ENCODE results near the gene NPAS2. TPM values are rescaled to one million over a fixed set of nuclear protein-coding genes. Genes with fewer than 3 reads are reported as not detected.

The NPAS2 gene
- total RNA-seq, 2 donors from 2014 or later, result 1.1 to 1.6 TPM

DNA sequence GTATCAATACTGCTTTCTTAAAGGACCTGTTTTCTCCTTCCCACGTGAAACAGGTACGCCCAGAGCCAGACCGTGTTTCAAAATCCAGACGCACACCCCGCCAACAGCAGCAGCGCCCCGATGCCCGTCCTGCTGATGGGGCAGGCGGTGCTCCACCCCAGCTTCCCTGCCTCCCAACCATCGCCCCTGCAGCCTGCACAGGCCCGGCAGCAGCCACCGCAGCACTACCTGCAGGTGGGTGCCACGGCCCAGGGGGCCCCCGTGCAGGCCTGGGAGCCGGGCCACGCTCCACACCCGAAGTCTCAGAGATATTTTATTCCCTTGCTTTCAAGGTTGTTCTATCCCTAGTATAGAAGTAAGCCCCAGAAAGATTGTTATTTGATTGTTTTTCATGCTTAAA, 173.4 kb downstream of the NPAS2 start:
- no peak overlapping the region for H3K9ac ChIP-seq (ENCODE audit: extremely low read depth, low read length, poor library complexity, severe bottlenecking)
- Mint-ChIP-seq H3K9me3 (no peaks in the 10 kb centered on the region), H3K4me3 (no peak overlapping the region)

GRCh38 chr2:100995309-100996075, 175.6 kb downstream of the NPAS2 start:
- Mint-ChIP-seq H3K9me3 (no peaks in the 10 kb centered on the region), H3K4me1 (peaks cover 4% of the 10 kb centered on the region), H3K27ac (no peak overlapping the region), H3K27me3 (ENCODE audit: insufficient read depth) (no peaks in the 10 kb centered on the region), H3K4me3 (no peak overlapping the region), H3K36me3 (ENCODE audit: low read depth) (no peaks in the 10 kb centered on the region)
- Histone ChIP-seq H3K27ac (ENCODE audit: low read depth, low read length) (no peak overlapping the region), H3K27me3 (ENCODE audit: control insufficient read depth, insufficient read depth, low read length, poor library complexity, severe bottlenecking) (no peaks in the 10 kb centered on the region), H3K9ac (ENCODE audit: extremely low read depth, low read length, poor library complexity, severe bottlenecking) (no peak overlapping the region), H3K4me1 (ENCODE audit: control insufficient read depth, insufficient read depth, low read length) (no peaks in the 10 kb centered on the region), H3K4me3 (ENCODE audit: low read length) (no peak overlapping the region), H3K36me3 (ENCODE audit: control insufficient read depth, insufficient read depth, low read length) (no peaks in the 10 kb centered on the region), H3K9me3 (ENCODE audit: control insufficient read depth, low read length) (no peaks in the 10 kb centered on the region)
- TF ChIP-seq, protein P1, sequence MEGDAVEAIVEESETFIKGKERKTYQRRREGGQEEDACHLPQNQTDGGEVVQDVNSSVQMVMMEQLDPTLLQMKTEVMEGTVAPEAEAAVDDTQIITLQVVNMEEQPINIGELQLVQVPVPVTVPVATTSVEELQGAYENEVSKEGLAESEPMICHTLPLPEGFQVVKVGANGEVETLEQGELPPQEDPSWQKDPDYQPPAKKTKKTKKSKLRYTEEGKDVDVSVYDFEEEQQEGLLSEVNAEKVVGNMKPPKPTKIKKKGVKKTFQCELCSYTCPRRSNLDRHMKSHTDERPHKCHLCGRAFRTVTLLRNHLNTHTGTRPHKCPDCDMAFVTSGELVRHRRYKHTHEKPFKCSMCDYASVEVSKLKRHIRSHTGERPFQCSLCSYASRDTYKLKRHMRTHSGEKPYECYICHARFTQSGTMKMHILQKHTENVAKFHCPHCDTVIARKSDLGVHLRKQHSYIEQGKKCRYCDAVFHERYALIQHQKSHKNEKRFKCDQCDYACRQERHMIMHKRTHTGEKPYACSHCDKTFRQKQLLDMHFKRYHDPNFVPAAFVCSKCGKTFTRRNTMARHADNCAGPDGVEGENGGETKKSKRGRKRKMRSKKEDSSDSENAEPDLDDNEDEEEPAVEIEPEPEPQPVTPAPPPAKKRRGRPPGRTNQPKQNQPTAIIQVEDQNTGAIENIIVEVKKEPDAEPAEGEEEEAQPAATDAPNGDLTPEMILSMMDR (conservative IDR thresholded peaks at IDR 0.05), result no peak
- WGBS, 2 experiments (ENCODE audit: insufficient coverage in 1 of 2, insufficient read length in 1 of 2), result 92% methylated on average over 17 to 28 of the region's 28 CpGs
- DNase-seq, result no peak

More for the DNA sequence above, 173.4 kb downstream of the NPAS2 start:
- Histone ChIP-seq H3K36me3 (ENCODE audit: control insufficient read depth, insufficient read depth, low read length) (no peaks in the 10 kb centered on the region), H3K4me1 (ENCODE audit: control insufficient read depth, insufficient read depth, low read length) (no peaks in the 10 kb centered on the region), H3K27me3 (ENCODE audit: control insufficient read depth, insufficient read depth, low read length, poor library complexity, severe bottlenecking) (no peaks in the 10 kb centered on the region), H3K9me3 (ENCODE audit: control insufficient read depth, low read length) (no peaks in the 10 kb centered on the region), H3K27ac (ENCODE audit: low read depth, low read length) (no peak overlapping the region), H3K4me3 (ENCODE audit: low read length) (no peak overlapping the region)
- Mint-ChIP-seq H3K27ac (no peak overlapping the region), H3K36me3 (ENCODE audit: low read depth) (no peaks in the 10 kb centered on the region), H3K27me3 (ENCODE audit: insufficient read depth) (no peaks in the 10 kb centered on the region), H3K4me1 (peaks cover 4% of the 10 kb centered on the region)
- 95 to 96% methylated on average over 3 to 17 of the region's 17 CpGs for WGBS, 2 experiments (ENCODE audit: insufficient coverage in 1 of 2, insufficient read length in 1 of 2)
- TF ChIP-seq, protein P1 (conservative IDR thresholded peaks at IDR 0.05), result no peak
- no peak for DNase-seq

GRCh38 chr2:100997509-100998234, 177.7 kb downstream of the NPAS2 start:
- H3K27me3 Mint-ChIP-seq (ENCODE audit: insufficient read depth), result peaks cover 2% of the 10 kb centered on the region

More at GRCh38 chr2:100997509-100998234, 177.7 kb downstream of the NPAS2 start:
- Histone ChIP-seq H3K36me3 (ENCODE audit: control insufficient read depth, insufficient read depth, low read length) (peaks cover 1% of the 10 kb centered on the region), H3K9ac (ENCODE audit: extremely low read depth, low read length, poor library complexity, severe bottlenecking) (no peak overlapping the region), H3K4me1 (ENCODE audit: control insufficient read depth, insufficient read depth, low read length) (no peaks in the 10 kb centered on the region), H3K9me3 (ENCODE audit: control insufficient read depth, low read length) (no peaks in the 10 kb centered on the region), H3K4me3 (ENCODE audit: low read length) (no peak overlapping the region), H3K27me3 (ENCODE audit: control insufficient read depth, insufficient read depth, low read length, poor library complexity, severe bottlenecking) (no peaks in the 10 kb centered on the region), H3K27ac (ENCODE audit: low read depth, low read length) (no peak overlapping the region)
- TF ChIP-seq, protein P1 (conservative IDR thresholded peaks at IDR 0.05), result no peak
- WGBS, 2 experiments (ENCODE audit: insufficient coverage in 1 of 2, insufficient read length in 1 of 2), result 86 to 95% methylated on average over 3 to 4 of the region's 5 CpGs
- Mint-ChIP-seq H3K27ac (no peak overlapping the region), H3K4me1 (peaks cover 9% of the 10 kb centered on the region), H3K4me3 (no peak overlapping the region), H3K36me3 (ENCODE audit: low read depth) (peaks cover 2% of the 10 kb centered on the region), H3K9me3 (no peaks in the 10 kb centered on the region)
- DNase-seq, result no peak
